Measurements from ENCODE around the gene TERT.
A peak's percentile ranks its signal among the peaks of the same experiment; 100 is the strongest.
"Not testable (repeated sequence)": the region's sequence is repeated elsewhere in the genome, so short reads cannot be mapped to it uniquely, and the experiment has no call there.

Gene TERT

GRCh38 chr5:1330847-1331831 is 36.3 kb upstream of the TERT start:
- peak; percentile 49 for DNase-seq

DNA sequence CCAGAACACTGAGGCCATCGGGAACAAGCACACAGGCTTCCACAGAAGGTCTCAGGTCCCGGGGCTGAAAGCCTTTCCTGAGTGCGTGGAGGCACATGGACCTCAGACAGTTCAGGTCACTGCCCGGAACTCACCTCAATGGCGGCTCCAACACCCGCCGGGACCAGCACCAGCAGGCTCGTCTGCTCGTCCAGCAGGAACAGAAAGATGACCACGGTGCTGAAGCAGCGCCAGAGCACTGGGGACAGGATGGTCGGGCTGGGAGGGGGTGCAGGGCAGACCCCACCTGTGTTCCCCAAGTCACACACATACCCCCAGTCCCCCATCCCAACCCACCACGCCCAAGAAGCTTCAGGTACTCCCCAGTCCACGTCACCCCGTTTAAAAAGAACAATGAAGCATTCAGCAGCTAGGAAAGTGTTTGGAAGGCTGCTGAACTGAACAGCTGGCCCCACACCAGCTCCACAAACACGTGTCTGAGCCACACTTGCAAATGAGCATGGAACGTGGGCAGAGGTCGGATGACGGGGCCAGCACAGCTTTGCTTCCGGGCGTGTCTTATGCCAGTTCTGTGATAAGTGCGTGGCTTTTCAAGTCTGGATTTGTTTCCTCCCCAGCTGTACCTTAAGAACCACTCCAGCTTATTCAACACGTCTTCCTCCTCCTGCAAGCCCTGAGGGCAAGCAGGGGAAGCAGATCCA is 35.4 kb upstream of the TERT start:
- peak; percentile 55 for DNase-seq

- DNase-seq, result peak; percentile 46
Observed at GRCh38 chr5:1329111-1329579, 34.3 kb upstream of the TERT start.

GRCh38 chr5:1328237-1329110 is 33.6 kb upstream of the TERT start:
- not testable (repeated sequence) for DNase-seq

- DNase-seq, result peak; percentile 24
Observed at GRCh38 chr5:1326901-1327756, 32.3 kb upstream of the TERT start.

GRCh38 chr5:1326532-1326875 is 31.6 kb upstream of the TERT start:
- DNase-seq, result peak; percentile 8

- DNase-seq, result peak; percentile 61
Observed at GRCh38 chr5:1325870-1326531, 31.1 kb upstream of the TERT start.

DNA sequence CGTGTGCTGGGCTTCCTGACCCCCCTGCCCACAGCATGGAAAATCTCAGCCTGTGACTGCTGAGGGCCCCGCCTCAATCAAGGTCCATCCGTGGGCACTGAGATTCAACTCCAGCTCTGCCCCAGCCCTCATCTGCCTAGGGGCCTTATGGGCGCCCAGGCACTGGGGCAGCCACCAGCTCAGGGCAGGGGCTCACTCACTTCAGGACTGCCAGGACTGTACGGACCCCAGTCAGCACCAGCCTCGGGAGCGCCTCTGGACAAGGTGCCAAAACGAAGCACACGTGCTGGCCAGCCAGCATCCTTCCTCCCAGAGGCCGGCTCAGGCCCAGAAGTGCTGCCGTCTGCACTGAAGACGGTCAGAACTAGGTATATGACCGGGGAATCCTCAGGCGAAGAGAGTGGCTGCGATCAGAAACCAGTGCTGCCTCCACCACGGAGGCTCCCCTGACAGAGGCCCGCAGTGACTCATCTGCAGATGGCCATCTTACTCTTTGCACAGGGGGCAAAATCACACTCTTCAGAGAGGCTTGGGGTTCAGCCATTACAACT is 30.4 kb upstream of the TERT start:
- no peak for DNase-seq

- DNase-seq, result peak; percentile 57
Observed at GRCh38 chr5:1324719-1325190, 29.9 kb upstream of the TERT start.

GRCh38 chr5:1324301-1324700 is 29.4 kb upstream of the TERT start:
- DNase-seq, result no peak

GRCh38 chr5:1323803-1324173 is 28.9 kb upstream of the TERT start:
- DNase-seq, result no peak

DNA sequence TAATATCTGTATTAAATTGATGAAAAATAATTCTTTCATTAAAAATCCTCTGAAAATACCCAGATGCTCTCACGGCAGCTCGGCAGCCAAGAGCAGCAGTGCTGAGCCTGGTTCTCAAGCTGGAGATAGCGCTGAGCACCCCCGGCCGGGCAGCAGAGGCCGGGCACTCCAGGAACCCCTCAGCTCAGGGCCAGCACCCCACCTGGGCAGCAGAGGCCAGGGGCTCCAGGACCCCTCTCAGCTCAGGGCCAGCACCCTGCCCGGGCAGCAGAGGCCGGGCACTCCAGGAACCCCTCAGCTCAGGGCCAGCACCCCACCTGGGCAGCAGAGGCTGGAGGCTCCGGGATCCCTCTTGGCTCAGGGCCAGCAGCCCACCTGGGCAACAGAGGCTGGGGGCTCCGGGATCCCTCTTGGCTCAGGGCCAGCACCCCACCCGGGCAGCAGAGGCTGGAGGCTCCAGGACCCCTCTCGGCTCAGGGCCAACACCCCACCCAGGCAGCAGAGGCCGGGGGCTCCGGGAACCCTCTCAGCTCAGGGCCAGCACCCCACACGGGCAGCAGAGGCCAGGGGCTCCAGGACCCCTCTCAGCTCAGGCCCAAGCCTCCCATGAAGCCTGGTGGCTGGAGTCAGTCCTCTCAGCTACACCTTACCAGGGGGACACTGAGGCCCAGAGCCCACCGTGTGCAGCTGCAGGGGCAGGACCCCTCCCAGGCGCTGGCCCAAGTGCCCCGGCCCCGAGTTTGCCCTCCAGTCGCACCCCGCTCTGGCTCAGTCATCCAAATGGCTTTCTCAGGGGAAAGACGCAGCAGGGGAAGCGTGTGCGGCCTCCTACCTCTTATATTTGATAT is 28.3 kb upstream of the TERT start:
- DNase-seq, result peak; percentile 55

GRCh38 chr5:1322036-1322900 is 27.4 kb upstream of the TERT start:
- peak; percentile 62 for DNase-seq

DNA sequence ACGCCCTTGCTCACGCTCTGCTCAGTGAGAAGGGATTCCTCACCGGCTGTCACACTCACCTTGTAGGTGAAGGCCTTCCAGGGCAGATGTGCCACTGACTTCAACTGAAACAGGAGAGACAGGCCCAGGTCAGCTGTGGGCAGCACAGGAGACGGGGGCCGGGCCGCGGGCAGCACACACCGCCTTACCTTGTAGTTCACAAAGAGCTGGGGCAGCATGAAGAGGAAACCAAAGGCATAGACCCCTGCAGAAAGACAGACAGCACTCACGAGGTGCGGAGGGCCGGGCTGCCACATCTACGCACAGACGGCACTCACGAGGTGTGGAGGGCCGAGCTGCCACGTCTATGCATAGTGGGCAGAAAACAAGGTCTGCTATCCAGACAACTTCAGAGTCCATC is 26.7 kb upstream of the TERT start:
- no peak for DNase-seq

DNA sequence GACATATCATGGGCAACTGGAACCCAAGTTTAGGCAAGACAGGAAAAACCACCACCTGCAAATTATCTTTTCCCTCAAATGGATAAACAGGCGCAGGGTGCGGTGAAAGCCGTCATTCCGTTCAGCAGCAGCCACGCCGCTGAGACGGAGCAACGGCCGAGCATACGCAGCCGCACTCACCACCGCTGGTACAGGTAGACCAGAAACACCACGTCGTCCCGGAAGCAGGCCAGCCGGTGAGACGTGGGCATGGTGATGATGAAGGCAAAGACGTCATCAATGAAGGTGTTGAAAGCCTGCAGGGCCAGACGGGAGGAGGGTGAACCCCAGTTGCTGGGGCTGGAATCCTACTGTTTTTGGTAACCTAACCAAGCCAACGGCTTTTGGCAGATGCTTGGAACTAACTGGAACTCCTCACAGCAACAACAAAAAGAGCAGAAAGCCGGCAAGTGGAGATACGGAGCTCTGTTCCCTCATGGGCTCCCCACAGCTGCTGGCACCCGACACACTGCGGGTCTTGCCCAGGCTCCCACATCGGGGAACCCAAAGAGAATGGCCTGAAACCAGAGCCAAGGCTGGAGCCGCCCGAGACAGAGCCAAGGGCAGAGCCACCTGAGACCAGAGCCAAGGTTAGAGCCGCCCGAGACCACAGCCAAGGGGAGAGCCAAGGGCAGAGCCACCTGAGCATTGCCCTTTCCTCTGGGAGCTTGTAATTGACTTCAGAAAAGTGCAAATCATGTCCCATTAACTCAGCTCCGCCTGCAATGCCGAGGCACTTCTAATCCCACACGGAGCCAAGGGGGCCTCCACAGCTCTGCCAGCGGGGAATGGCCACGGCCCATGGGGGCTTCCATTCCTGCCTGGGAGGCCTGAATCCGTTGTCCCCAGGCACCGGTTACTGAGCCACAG is 25.8 kb upstream of the TERT start:
- no peak for DNase-seq

- peak; percentile 61 for DNase-seq
Observed at GRCh38 chr5:1319436-1320256, 24.8 kb upstream of the TERT start.

Data from activated effector memory CD4-positive, alpha-beta T cell treated with anti-CD3 and anti-CD28 coated beads, Interleukin-2, amount 50 U/mL, for 16 hours (primary cell).